Measurements from ENCODE around the gene FAM76B.

GRCh38 chr11:95791709-95792033, 2.1 kb upstream of the FAM76B start:
- TF ChIP-seq ZBTB40 (IDR thresholded peaks at IDR 0.05): peak; percentile 15; the same call in 1 of the 2 replicates
- TF ChIP-seq ZBTB40 (CRISPR knock-in tag; IDR thresholded peaks at IDR 0.05): no peak
- TF ChIP-seq EZH2 (IDR thresholded peaks at IDR 0.05; ENCODE audit: borderline replicate concordance, low read depth, low read length): no peak
- no peak for TF ChIP-seq TAF15 (IDR thresholded peaks at IDR 0.05; ENCODE audit: low read depth, low read length)
- TF ChIP-seq ARNT (IDR thresholded peaks at IDR 0.05): no peak
- TF ChIP-seq TCF7 (IDR thresholded peaks at IDR 0.05; ENCODE audit: borderline replicate concordance): no peak
- TF ChIP-seq CTCF (IDR thresholded peaks at IDR 0.05 in 2 of 3, conservative IDR thresholded peaks at IDR 0.05 in 1 of 3; ENCODE audit: insufficient read depth in 2 of 3, low read depth in 1 of 3, low read length in 3 of 3): no peak
- TF ChIP-seq POLR2A (conservative IDR thresholded peaks at IDR 0.05): no peak
- no peak for TF ChIP-seq ZBTB17 (CRISPR knock-in tag; IDR thresholded peaks at IDR 0.05)
- TF ChIP-seq KAT7 (CRISPR knock-in tag; IDR thresholded peaks at IDR 0.05; ENCODE audit: borderline replicate concordance): no peak

Measured in K562 (cell line).